Nucleus accumbens (tissue), 56 donors: Measurements from ENCODE around the gene CTSV.
"Not testable (repeated sequence)": the region's sequence is repeated elsewhere in the genome, so short reads cannot be mapped to it uniquely, and the experiment has no call there.

ENCODE experiments used
- DNase-seq, 56 donors: peaks; one replicate each; lab custom pipeline; 2025; lab: John Stamatoyannopoulos, UW

Gene CTSV

DNA sequence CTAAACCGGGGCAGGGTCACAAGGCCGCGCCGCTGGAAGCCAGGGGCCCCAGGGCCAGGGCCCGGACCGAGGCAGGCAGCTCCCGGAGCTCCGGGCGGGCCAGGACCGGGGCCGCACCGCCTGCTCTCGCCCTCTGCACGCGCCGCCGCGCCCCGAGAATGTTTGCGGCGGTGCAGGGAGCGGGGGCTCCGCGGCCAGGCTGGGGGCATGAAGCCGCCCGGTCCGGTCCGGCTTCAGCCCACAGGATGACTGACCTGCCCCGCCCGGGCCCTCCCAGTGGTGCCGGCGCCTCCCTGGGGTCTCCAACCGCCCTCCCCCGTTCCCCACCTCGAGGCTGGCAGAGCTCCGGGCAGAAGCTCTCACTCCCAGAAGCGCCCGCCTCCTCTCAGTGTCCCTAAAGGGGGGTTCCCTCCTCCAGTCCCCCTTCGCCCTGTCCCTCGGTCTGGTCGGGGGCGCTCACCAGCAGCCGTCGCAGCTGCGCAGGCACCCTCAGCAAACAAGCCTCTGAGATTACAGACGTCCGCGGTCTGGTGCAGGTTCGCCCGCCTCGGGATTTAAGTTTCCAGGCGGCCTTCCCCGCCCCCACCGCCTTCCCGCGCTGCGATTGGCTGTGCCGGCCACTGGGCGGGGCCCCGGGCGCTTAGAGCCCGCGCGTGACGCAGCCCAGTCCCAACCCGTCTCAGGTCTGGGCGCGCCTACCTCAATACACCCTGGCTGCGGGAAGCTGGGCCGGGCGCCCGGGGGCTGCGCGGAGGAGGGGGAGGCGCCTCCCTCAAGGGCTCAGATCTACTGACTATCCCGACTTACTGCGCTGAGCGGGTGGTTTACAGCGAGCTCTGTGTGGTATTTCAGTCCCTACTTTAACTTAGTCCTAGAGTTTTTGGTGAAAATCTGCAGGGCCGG lies at the start of gene CTSV:
Gene CTSV, minus strand, starts transcription at position 532 of the 903 bp plus-strand sequence. CDS start 1,099 bp downstream, outside the sequence.
- DNase-seq, result peak in 53 of 56 donors; percentile 15 to 89 (median 62)

DNA sequence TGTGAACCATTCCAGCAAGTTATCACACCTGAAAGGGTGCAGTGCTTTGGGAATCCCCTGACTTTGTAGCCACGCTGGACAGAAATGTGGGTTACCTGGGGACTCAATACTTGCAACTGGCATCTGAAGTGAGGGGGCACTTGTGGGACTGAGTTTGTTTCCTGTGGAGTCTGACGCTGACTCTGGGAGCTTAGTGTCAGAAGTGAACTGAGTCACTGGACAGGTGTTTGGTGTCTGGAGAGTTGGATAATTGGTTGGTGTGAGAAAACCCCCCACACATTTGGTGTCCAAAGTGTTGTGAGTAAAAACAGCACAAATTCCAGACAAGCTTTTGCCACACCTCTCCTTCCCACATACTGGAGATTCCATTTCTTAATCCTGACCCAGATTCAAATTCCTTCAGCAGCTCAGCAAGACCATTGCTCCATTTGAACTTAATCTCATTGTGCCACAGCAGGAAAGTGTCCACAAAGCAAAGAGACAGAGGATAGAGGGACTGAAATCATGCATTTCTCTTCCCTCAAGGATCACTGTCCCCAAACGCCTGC lies 48.8 kb upstream of the CTSV start:
- DNase-seq, result not testable (repeated sequence)

- not testable (repeated sequence) for DNase-seq
These were observed 45.6 kb upstream of the CTSV start for GRCh38 chr9:97084562-97084991.

- no peak for DNase-seq
These were observed 39.4 kb upstream of the CTSV start for GRCh38 chr9:97078362-97078761.

DNA sequence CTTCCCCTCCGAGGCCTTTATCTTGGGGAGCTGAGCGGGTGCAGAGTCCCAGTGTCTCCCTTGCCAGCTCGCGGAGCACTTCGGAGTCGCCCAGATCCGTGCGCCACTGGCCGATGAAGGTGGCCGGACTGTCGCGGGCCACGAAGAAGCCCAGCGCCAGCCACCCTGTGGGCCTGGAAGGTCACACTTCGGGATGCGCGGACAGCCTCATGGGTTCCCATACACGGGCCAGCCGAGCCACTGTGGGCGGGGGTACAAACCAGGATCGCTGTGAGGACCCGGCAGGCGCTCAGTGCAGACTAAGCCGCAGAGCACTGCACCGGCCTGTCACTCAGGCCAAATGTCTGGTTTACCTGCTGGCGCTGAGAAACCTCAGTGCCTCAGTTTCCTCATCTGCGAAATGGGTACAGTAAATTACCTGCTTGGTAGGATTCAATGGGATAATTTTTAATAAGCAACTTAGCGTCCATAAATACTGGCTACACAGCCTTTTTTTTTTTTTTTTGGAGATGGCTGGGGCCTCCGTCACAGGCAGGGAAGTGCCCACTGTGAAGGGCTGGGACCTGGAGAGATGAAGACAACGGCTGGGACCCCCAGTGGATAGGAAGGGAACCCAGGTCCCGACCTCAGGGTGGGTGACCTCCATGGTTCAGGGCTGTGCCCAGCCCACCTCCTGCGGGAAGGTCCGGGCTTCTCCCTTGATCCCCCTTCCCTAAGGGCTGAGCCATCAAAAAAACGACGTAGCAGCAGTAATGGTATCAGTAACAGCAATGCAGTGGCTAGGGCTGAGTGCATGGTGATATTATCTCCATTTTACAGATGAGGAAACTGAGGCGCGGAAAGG lies 38.7 kb upstream of the CTSV start:
- no peak for DNase-seq

DNA sequence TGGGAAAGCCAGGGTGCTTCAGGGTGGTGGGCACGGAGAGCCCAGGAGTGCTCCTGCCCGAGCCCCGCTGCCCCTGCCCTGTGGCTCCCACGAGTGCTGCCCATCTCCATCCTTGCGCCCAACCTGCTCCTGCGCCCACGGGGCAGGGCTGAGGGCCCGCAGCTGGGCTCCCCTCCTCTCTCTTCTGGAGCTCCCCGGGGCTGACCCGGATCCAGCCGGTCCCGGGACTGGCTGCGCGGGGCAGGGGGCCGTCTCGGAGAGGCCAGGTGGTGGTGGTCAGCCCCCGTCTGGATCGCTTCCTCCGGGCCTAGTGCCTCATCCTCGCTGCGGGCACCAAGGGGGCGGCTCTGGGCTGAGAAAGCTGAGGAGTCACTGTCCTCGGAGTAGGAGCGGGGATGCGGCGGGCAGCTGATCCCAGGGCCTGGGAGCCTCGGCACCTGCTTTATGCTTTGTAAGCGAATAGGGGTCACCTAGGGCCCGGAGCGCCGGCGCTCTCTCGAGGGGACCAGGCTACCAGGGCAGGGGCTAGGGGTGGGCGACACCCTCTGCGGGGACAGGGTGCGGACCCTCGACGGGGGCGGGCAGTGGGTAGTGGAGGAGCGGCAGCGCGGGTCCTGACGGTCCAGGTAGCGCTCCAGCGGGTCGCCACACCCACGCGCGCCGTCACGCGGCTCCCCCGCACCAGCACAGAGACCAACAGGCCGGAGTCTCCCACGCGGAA lies 37.9 kb upstream of the CTSV start:
- not testable (repeated sequence) for DNase-seq

GRCh38 chr9:97076238-97076637 lies 37.3 kb upstream of the CTSV start:
- no peak for DNase-seq

DNA sequence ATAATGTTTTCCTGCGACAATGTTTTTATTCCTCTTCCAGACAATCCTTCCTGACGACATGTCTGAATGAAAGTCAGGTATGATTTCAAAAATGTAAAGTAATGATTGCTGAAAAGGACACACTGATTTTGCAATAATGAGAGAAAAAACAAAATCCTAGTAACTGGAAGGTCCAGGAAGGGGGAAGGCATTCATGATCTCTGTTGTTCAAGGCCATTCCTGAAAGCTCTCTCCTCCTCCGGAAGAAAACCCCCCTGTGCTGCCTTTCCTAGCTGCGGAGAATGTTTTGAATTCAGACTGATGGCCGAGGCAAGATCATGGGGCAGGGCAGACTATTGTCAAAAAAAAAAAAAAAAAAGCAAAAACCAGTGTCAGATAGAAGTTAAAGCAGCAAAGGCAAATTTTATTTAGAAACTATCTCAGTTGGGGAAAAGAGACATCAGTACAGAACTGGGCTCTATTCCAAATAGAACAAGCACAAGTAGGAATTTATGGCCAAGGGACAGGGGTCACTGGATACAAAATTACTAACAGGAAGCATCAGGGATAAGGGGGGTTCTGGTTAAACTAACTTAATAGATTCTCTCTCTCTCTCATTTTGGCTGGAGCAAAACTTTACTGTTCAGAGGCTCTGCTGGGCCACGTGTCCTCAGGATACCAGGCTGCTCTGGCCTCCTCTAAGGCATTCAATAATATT lies 36.5 kb upstream of the CTSV start:
- DNase-seq, result no peak

GRCh38 chr9:97073506-97073905 lies 34.6 kb upstream of the CTSV start:
- DNase-seq, result no peak

DNA sequence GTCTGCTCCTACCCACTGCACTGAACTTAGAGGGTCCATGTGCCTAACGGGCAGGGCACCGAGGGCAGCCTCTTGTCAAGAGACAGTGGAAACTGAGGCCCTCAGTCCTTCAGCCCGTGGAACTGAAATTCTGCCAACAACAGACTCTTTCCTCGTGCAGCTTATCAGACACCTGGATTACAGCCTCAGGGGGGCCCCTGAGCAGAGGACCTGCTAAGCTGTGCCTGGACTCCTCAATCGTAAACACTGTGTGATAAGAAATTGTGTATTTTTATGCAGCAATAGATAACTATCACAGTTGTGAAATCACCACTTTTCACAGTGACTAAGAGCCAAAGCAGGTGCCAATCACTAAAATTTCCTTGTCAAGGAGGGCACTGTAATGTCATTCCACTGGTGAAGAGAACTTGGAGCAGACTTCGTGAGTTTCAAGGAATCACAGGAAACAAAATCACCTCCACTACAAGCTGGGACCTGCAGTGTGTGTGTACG lies 33.4 kb upstream of the CTSV start:
- no peak for DNase-seq

GRCh38 chr9:97070325-97070724 lies 31.4 kb upstream of the CTSV start:
- DNase-seq, result not testable (repeated sequence)

GRCh38 chr9:97067490-97067889 lies 28.5 kb upstream of the CTSV start:
- DNase-seq, result no peak

GRCh38 chr9:97064176-97064575 lies 25.2 kb upstream of the CTSV start:
- DNase-seq, result no peak

GRCh38 chr9:97060796-97061195 lies 21.9 kb upstream of the CTSV start:
- no peak for DNase-seq

GRCh38 chr9:97059626-97060025 lies 20.7 kb upstream of the CTSV start:
- DNase-seq, result no peak

DNA sequence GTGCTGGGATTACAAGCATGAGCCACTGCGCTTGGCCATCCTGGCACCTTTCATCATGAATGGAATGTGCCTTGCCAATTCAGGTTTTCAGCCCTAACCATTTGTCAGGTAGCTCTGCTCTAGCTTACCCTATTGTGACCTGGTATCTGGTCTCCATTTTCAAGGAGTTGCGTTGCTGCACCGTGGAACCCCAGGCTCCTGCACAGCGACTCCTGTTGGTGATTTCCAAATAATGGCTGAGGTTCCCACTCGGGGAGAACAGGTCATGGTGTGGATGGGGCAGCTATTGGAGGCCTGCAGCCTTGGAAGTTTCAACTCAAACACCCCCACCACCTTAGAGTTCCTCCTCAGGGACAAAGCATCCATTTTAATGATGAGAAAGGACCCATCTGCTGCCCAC lies 18.7 kb upstream of the CTSV start:
- DNase-seq, result no peak

GRCh38 chr9:97055891-97056290 lies 16.9 kb upstream of the CTSV start:
- DNase-seq, result not testable (repeated sequence)

GRCh38 chr9:97053717-97054116 lies 14.8 kb upstream of the CTSV start:
- no peak for DNase-seq

DNA sequence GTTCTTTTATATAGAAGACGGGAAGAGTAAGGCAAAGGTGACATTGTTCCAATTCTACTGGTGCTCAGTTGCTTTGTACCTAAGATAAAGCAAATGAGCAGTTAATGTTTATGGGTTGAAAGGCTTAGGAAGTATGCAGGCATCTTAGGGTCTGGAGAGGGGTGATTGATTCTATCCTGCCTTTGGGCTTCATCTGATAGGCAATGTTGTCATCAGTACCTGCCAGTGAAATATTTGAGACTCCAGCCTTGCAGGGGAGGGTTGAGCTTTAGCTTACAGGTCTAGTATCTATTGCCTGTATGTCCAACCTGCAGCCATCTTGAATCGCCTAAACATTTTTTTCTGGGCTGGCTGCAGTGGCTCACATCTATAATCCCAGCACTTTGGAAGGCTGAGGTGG lies 13.8 kb upstream of the CTSV start:
- DNase-seq, result no peak

DNA sequence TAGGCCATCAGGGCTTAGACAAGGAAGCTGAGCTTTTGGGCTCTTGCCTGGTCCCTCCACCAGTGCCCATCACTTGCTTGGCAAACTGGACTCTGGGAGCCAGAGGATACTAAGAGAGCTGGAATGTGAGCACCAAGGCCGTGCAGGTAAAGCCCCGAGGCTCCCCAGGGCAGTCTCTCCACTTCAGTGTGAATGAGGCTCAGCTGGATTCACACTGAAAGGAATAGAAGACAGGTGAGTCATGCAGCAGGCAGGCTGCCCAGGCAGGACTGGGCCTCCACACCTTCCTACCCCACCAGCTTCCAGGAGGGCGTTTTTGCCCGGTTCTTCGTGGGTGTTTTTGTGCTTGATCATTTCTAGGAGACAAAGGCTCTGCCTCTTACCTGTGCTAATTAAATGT lies 7.3 kb upstream of the CTSV start:
- DNase-seq, result peak in 18 of 56 donors; percentile 2 to 45 (median 12)
